ENCODE data around the gene LVRN. TPM values are rescaled to one million over a fixed set of nuclear protein-coding genes. Genes with fewer than 3 reads are reported as not detected.

LVRN gene
- total and polyA plus RNA-seq, 2 experiments from 2014 or later, result 0.31 to 0.45 TPM

DNA sequence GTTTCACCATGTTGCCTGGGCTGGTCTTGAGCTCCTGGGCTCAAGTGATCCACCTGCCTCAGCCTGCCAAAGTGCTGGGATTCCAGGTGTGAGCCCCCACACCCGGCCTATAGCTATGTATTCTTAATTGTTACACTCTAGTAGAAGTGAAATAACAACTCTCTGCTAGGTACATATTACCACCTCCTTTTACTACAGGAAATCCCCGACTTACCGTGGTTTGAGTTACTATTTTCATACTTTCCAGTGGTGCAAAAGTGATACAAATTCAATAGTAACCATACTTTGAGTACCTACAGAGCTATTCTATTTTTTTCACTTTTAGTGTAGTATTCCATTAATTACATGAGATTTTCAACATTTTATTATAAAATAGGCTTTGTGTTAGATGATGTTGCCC is 70.7 kb downstream of the LVRN start:
- H2AFZ ChIP-seq, result no peak overlapping the region
- no peaks in the 10 kb centered on the region for H3K79me2 ChIP-seq (replicated peaks; ENCODE audit: insufficient read depth)
- ATAC-seq (no peak), DNase-seq (ENCODE audit: low spot score) (no peak)
- no peaks in the 10 kb centered on the region for H3K27me3 ChIP-seq (ENCODE audit: insufficient read depth)
- peaks cover 15% of the 10 kb centered on the region; the same call in 1 of the 2 replicates for H3K4me1 ChIP-seq (ENCODE audit: insufficient read depth)
- Mint-ChIP-seq H3K9me3 (no peaks in the 10 kb centered on the region), H3K27me3 (ENCODE audit: insufficient read depth, low read depth, poor library complexity) (peaks cover 4% of the 10 kb centered on the region), H3K36me3 (ENCODE audit: low read depth) (no peaks in the 10 kb centered on the region), H3K4me3 (no peak overlapping the region), H3K27ac (no peak overlapping the region), H3K4me1 (peaks cover 11% of the 10 kb centered on the region)
- no peaks in the 10 kb centered on the region for H4K20me1 ChIP-seq (replicated peaks; ENCODE audit: insufficient read depth)
- no peak overlapping the region for H3K4me2 ChIP-seq
- no peak overlapping the region for H3K27ac ChIP-seq (ENCODE audit: low read depth)
- TF ChIP-seq NANOG (IDR thresholded peaks at IDR 0.05; ENCODE audit: borderline replicate concordance), result no peak
- no peak for TF ChIP-seq ETS1 (IDR thresholded peaks at IDR 0.05)
- TF ChIP-seq REST (IDR thresholded peaks at IDR 0.05; ENCODE audit: unreplicated experiment), result no peak
- no peak for TF ChIP-seq POLR2AphosphoS5 (IDR thresholded peaks at IDR 0.05; ENCODE audit: low read depth)
- no peak for TF ChIP-seq EZH2 (IDR thresholded peaks at IDR 0.05; ENCODE audit: low read depth, unreplicated experiment)
- no peak for TF ChIP-seq ZNF462 (CRISPR knock-in tag; IDR thresholded peaks at IDR 0.05)
- no peak for TF ChIP-seq CREB1 (CRISPR knock-in tag; IDR thresholded peaks at IDR 0.05; ENCODE audit: low read depth)
- TF ChIP-seq STAT1 (IDR thresholded peaks at IDR 0.05; ENCODE audit: unreplicated experiment), result no peak
- TF ChIP-seq CTCF (conservative IDR thresholded peaks at IDR 0.05; ENCODE audit: low read depth in 2 of 2), result no peak
- no peak for TF ChIP-seq EZH2phosphoT487 (IDR thresholded peaks at IDR 0.05; ENCODE audit: unreplicated experiment)
- TF ChIP-seq ZNF114 (CRISPR knock-in tag; IDR thresholded peaks at IDR 0.05), result no peak
- no peak for TF ChIP-seq ZNF331 (CRISPR knock-in tag; IDR thresholded peaks at IDR 0.05; ENCODE audit: low read depth)
- no peak for TF ChIP-seq JUNB (IDR thresholded peaks at IDR 0.05; ENCODE audit: unreplicated experiment)
- H3K9me2 ChIP-seq (ENCODE audit: insufficient read depth), result 0 out of 2 replicates have a peak, but pooled peaks cover 6% of the 10 kb centered on the region
- no peaks in the 10 kb centered on the region for H3K36me3 ChIP-seq (ENCODE audit: insufficient read depth)
- no peak overlapping the region for H3K4me3 ChIP-seq
- no peaks in the 10 kb centered on the region for H3F3A ChIP-seq (replicated peaks; ENCODE audit: low read depth)
